DMS 273 treated with DMSO at 0.1 percent for 48 hours (cell line): ENCODE data around the gene BTBD7.

Experiments used
- DNase-seq: peaks from one replicate; lab custom pipeline; 2025; lab: John Stamatoyannopoulos, UW

The BTBD7 gene

GRCh38 chr14:93195316-93195999 is 137.4 kb downstream of the BTBD7 start:
- no peak for DNase-seq
